EH (cell line): ENCODE data around the gene CYFIP1.

Experiments
- DNase-seq: peaks from one replicate; pipeline ENCODE4 v3.0.0-alpha.2; 2015; ENCODE audit warnings: low read depth

CYFIP1 gene

GRCh38 chr15:22918056-22918455 lies 62.1 kb downstream of the CYFIP1 start:
- DNase-seq, result peak; percentile 69

- DNase-seq, result no peak
Observed at GRCh38 chr15:22917556-22917955, 62.6 kb downstream of the CYFIP1 start.

- DNase-seq, result no peak
Observed at GRCh38 chr15:22916606-22917350, 63.4 kb downstream of the CYFIP1 start.

GRCh38 chr15:22915866-22916515 lies 64.2 kb downstream of the CYFIP1 start:
- DNase-seq, result no peak

GRCh38 chr15:22913646-22914380 lies 66.4 kb downstream of the CYFIP1 start:
- DNase-seq, result no peak

- DNase-seq, result no peak
Observed at GRCh38 chr15:22912256-22912655, 67.9 kb downstream of the CYFIP1 start.

- no peak for DNase-seq
Observed at GRCh38 chr15:22911306-22911705, 68.9 kb downstream of the CYFIP1 start.

- no peak for DNase-seq
Observed at GRCh38 chr15:22908830-22909229, 71.3 kb downstream of the CYFIP1 start.

- no peak for DNase-seq
Observed at GRCh38 chr15:22907161-22907950, 72.8 kb downstream of the CYFIP1 start.

- DNase-seq, result no peak
Observed at GRCh38 chr15:22904736-22905135, 75.4 kb downstream of the CYFIP1 start.

- DNase-seq, result no peak
Observed at GRCh38 chr15:22903961-22904534, 76.1 kb downstream of the CYFIP1 start.

GRCh38 chr15:22903427-22903826 lies 76.7 kb downstream of the CYFIP1 start:
- DNase-seq, result no peak

GRCh38 chr15:22902981-22903380 lies 77.2 kb downstream of the CYFIP1 start:
- no peak for DNase-seq

GRCh38 chr15:22902578-22902977 lies 77.6 kb downstream of the CYFIP1 start:
- DNase-seq, result no peak

GRCh38 chr15:22902046-22902445 lies 78.1 kb downstream of the CYFIP1 start:
- no peak for DNase-seq

GRCh38 chr15:22895465-22896190 lies 84.5 kb downstream of the CYFIP1 start:
- peak; percentile 73 for DNase-seq

- no peak for DNase-seq
Observed at GRCh38 chr15:22893881-22894280, 86.3 kb downstream of the CYFIP1 start.

GRCh38 chr15:22893081-22893480 lies 87.1 kb downstream of the CYFIP1 start:
- no peak for DNase-seq

GRCh38 chr15:22892333-22892732 lies 87.8 kb downstream of the CYFIP1 start:
- DNase-seq, result no peak

GRCh38 chr15:22891426-22892210 lies 88.5 kb downstream of the CYFIP1 start:
- no peak for DNase-seq
